CD4-positive, alpha-beta T cell treated with Interleukin-10 for 1 hour (primary cell): ENCODE measurements around the gene TSPAN11.

Source experiments
- DNase-seq: peaks from one replicate; pipeline ENCODE4 v3.0.0-alpha.2; 2020

Gene TSPAN11

DNA sequence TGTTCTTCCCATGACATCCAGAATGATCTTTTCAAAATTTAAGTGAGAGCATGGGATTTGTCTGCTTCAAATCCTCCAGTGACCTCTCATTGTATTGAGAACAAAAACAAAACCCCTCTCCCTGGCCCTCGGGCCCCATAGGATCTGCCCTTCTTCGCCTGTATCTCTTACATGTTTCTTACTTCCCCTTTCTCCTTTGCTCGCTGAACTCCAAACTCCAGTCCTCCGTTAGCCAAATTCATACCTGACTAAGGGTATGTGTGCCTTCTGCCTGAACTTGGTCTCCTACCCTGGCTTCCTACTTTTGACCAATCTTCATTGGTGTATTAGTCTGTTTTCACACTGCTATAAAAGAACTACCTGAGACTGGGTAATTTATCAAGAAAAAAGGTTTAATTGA, 13.2 kb upstream of the TSPAN11 start:
- DNase-seq, result no peak

DNA sequence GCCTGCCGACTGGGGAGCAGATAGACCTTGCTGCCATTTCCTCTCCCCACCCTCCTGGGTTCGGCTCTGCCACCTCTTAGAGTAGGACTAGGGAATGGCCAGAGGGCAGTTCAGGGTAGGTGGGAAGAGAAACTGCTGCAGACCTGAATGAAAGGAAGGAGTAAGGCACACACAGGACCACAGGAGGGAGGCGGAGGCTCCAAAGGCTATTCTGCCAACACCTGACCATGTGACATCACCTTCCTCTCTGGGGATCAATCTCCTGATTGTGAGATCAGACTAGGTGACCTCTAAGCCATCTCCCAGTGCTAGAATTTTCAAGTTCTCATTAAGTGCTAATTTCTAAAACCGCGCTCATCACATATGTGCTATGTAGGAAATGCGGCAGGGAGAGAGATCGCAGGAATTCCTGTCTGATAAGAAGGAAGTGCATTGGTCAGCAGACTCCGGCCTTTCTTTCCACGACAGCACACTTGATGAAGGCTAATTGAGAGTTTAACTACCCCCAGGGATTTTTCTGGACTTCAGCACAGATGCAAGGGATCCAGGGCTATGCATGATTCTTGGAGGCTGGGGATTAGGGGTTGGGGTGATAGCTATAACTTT, 11.5 kb upstream of the TSPAN11 start:
- DNase-seq, result no peak

DNA sequence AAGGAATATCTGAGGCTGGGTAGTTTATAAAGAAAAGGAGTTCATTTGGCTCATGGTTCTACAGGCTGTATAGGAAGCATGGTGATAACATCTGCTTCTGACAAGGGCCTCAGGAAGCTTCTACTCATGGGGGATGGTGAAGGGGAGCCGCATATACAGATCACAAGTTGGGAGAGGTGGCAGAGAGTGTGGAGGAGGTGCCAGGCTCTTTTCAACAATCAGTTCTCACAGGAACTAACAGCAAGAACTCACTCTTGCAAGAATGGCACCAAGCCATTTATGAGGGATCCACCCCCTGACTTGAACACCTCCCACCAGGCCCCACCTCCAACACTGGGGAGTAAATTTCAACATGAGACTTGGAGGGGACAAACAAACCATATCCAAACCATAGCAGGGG, 3.5 kb upstream of the TSPAN11 start:
- no peak for DNase-seq

DNA sequence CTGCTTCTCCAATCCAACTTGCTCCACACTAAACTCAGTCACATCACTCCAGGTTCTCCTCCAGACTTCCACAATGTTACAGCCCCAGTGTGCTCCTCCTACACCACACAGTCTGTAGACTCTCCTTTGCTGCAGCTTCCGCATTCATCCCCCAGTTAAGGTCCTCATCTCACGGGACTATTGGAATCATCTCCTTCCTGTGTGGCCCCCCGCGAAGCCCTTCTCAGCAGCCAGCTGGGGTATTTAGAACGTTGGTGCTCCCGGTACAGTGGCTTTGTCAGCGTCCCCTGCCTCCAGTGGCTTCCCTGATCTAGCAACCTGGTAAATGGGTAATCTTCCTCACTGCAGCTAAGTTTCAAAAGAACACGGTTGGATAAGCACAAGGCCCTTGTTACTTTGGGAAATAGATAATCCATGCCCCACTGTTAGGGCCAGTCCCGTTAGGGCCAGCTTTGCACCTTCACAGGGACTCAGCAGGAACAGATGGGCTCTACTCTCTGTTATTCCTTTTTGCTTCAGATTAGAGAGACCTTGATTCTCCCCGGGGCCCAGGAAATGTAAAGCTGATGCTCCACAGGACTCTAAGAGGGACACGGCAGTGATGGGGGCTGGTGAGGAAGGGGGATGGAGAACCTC, 823 bp upstream of the TSPAN11 start:
- no peak for DNase-seq

DNA sequence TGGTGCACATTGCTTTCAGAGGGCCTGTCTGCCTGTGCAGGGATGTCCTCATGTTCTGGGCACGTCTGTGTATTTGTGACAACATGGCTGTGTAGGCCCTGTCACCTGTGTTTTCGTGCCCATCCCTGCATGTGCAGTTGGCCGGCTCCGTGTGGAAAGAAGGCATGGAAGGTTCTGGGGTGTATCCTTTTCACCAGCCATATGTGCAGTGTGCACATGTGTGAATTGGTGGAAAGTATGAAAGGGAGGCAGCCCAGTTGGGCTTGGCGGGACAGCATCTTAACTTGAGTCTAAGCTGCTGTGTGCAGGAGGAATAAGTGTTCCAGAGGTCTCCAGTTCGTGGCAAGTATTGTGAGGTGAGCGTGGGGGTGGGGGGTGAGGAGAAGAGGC, 669 bp downstream of the TSPAN11 start:
- DNase-seq, result no peak

DNA sequence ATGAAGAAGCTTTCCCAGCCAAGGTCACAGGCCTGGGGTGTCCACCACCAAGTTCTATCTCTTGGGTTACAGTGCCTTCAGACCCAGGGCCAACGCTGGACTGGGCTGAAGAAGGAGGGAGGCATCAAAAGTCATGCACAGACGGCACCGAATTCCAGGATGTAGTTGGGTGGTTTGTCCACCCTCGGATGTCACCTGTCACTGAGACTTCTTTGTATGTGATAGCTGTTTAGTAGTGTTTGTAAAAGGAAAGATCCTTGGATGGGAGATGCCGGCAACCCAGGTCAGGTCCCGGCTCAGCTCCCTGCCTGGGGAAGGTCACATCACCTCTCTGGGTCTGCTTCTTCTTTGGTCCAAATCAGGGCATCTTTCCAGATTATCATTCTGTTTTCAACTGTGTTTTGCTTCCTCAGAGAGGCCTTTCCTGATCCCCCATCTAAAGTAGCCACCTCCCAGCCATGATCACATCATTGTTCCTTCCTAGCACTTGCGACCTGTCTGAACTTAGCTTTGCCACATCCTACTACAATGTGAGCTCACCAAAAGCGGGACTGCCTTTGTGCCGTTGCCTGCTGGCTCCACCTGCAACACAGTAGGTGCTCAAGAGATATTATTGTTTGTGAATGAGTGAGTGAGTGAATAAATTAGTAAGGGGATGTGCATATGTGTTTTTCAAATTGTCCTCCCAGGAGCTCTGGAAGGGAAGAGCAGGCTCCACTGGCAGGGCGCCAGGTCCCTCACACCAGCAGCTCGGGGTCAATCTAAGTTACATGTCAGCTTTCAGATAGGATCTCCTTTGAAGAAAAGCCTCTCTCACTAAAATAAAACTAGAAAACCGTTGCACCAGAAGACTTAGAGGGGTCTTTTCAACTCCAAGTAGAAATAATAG, 2.1 kb downstream of the TSPAN11 start:
- no peak for DNase-seq

DNA sequence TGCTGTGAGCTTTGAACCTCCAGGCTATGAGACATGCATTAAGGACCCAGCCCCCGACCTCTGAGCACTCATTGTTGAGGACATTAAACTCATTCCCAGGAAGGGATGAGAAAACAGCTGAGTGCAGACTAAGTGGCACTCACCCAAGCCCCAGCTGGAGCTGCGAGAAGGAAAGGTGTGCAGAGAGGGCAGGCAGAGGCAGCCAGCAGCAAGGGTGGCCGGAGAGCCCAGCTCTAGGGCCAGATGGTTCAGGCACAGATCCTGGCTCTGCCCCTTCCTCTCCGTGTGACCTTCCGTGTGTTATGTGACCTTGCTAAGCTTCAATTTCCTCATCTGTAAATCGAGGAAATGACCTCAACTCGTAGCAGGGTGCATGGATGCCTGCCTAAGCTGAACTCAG, 3.7 kb downstream of the TSPAN11 start:
- no peak for DNase-seq

DNA sequence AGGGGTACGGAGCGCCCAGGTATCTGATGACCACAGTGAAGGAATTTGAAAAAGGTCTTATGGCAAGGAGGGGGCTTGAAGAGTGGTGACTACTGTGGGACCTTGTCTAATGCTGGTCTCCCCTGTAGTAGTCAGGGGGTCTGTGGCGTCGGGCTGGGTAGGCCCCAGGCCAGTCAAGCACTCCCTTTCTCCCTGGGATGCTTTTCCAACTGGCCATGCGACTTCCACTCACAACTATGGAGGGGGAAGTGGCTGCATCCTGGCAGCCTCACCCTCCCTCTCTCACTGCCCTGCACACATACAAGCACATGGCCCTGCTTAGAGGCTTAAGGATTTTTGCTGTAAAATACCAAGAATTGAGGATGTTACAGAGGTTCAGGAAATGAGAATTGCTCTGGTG, 4.1 kb downstream of the TSPAN11 start:
- no peak for DNase-seq

DNA sequence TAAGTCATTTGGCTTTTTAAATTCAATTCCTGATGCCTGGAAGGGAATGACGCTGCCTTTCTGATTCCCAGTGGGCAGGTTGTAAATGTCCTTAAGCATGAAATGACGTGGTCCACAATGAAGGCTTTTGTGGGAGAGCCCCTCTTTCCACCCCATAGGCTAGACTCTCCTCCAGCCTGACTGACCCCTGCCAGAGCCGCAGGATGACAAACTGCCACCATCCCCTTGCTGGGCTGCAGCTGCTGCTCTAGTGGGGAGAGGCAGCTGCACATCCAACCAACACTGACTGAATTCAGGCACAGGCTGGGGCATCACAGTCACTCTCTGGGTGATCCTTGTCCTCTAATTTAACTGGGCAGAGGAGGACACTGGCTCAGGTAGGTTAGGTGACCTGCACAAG, 6.3 kb downstream of the TSPAN11 start:
- no peak for DNase-seq

DNA sequence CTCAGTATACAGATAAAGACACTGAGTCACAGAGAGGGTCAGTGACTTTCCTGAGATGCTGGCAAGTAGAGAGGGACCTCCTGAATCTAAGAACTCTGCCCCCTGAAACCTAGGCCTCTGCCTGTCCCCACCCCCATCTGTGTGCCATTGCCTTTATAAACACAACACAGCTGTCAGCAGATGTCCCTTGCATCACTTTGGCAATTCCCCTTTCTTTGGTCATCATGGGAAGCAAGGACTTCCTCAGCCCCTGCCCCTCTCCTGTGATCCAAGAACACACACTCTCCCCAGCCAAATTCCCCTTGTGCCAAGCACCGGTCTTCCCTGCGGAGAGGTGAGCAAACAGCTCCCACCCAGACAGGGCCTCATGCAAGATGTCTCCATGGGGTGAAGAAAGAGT, 8.3 kb downstream of the TSPAN11 start:
- DNase-seq, result no peak

- DNase-seq, result no peak
Measured at GRCh38 chr12:30936036-30936435, 9.5 kb downstream of the TSPAN11 start.

DNA sequence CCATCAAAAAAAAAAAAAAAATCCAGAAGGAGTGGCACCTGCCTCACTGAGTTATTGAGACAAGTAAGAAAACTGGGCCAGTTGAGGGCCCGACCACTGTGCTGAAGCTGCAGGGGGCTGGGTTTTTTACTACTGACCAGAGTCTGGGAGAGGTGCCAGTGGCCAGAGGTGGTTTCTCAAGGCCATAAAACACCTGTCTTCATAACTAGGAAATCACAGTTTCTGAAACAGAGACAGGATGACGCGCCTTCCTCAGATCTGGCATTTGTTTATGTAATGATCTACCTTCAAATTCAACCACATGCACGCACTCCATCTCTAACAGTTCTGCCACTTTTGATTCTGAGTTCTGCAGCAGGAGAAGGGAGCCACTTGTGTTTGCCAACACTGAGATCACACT, 12.7 kb downstream of the TSPAN11 start:
- DNase-seq, result no peak

- DNase-seq, result no peak
Measured at GRCh38 chr12:30942486-30942885, 15.9 kb downstream of the TSPAN11 start.

DNA sequence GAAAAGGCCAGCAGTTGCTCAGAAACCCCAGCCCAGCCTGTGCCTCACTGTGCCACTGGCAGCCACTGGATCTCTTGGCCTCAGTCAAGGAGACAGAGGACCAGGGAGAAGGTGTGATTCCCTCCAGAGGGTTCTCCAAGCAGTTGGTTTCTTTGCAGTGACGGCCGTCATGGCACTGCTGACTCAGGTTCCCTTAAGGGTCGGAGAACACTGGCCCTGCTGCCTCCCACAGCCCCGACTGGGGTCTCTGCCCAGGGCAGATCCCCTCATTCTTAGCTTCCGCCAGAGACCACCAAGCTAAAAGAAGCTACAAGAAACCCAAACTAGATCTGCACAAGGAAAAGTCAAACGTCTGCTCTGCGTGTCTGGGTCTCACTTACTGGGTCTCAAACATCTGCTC, 16.4 kb downstream of the TSPAN11 start:
- DNase-seq, result no peak

DNA sequence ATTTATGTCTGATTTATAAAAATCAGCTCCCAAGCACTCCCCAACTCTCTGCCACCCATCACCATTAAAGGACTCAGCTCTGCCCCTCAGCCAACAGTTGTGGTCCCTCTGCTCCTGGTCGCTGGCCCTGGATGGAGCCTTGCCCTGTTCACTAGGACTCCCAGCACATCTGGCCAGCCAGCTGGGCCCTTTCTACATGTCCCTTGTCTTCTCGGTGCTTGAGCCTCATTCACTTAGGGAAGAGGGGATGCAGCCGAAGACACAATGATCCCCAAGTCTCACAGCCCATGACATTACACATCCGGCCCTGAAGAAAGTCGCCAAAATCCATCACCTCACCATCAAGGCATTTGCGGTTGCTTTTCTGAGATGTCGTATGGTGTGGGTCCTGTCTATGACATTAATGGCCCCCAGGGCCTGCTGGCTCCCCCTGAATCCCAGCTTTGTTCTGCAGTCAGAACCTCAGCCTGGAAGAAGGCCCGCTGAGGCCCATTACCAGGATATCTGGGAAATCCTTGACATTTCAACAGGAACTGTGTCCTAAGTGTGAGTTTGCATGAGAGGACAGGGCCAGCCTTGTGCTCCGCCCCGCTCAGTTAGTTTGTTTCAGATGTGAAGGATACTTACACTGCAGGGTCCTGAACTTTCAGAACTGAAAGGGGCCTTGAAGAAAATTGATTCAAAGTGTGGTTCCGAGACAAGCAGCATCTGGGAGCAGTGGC, 19.1 kb downstream of the TSPAN11 start:
- DNase-seq, result no peak

DNA sequence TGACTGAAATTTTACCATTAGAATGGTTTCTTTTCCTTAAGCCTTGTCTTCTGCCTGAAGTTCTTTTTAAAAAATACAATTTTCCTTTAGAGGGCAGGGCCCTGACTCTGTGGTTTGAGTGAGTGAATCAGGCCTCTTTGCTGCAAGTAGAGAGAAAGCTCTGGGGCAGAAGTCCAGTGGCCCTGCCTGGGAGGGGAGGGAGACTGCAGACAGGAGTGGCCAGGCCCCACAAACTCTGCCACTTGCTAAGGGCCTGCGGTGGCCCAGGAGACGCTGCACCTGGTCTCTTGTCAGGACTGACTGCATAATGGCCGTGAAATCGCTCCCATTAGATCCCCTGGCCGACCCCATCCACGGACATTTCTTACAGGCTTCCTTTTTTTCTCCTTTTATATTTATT, 25.5 kb downstream of the TSPAN11 start:
- no peak for DNase-seq

DNA sequence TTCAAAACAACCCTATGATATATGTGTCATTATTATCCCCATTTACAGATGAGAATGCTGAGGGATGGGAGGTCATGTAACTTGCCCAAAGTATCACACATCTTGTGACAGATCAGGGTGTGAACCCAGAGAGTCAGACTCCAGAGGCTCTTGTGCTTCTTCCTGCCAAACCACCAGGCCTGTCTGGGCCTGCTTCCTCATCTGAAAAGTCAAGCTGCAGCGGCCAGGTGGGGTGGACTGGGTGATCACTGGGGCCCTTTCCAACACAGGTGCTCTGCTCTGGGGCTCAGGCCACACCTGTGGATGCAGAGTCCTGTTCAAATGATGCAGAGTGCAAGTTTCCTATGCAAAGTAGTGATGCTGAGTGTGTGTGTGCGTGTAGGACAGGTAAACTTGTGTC, 26.7 kb downstream of the TSPAN11 start:
- DNase-seq, result no peak

- DNase-seq, result no peak
Measured at GRCh38 chr12:30953951-30954751, 27.6 kb downstream of the TSPAN11 start.

GRCh38 chr12:30955214-30955613, 28.7 kb downstream of the TSPAN11 start:
- DNase-seq, result no peak

DNA sequence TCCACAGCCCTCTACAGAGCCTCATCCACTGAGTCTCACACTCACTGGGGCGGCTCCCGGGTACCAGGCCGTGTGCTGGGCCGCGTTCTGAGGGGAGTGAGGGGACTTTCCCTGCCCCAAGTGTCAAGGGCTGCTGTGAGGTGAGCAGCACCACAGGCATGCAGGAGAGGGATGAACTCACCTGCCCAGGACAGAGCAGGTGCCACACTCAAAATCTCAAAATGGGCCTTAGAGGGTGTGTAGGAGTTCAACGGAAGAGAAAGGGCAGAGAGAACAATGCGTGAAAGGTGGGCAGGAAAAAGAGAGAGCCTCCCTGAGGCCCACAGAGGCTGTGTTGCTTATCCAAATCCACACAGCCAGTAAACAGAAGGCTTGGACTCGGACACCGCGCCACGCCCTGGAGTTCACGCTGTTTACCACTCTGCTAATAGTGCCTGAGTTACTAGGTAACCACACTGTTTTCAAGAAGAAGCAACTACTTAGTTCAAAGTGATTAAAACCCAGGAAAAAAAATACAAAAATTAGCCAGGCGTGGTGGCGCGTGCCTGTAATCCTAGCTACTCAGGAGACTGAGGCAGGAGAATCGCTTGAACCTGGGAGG, 32.7 kb downstream of the TSPAN11 start:
- DNase-seq, result no peak

DNA sequence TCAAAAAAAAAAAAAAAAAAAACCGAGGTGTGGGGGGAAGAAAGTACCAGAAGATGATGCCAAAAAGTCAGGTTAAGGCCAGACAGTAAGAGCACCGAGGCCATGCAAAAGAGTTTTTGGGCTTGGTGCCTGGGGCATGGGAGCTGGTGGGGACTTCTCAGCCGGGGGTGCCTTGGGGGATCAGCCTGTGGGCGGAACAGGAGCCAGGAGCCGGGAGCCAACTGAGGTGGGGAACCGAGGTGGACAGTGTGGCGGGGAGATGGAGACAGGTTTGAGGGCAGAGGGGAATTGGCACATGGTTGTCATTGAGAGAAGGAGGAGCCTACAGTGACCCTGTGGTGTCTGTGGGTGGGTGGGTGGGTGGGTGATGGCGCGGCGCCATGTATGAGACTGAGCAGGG, 33.2 kb downstream of the TSPAN11 start:
- DNase-seq, result no peak

DNA sequence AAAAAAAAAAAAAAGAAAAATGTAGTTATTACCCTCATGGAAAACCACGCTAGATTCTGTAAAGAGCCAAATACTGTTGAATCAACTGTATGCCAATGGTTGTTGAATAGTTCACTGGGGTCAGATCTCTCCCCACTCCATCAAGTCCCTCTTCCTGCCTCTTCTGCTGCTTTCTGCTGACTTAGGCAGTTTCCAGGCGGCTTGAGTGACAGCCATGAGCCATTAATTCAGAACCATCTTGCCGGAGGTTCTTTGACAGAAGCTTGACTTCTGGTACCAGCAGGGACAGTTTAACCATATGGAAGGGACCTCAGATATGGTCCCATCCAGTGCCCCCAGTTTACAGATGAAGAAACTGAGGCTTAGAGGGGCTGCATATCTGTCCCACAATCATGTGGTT, 34.5 kb downstream of the TSPAN11 start:
- DNase-seq, result no peak
